Myocyte (in vitro differentiated cells): ENCODE results near the gene DNASE1L3. TPM values are rescaled to one million over a fixed set of nuclear protein-coding genes. Genes with fewer than 3 reads are reported as not detected.

ENCODE experiments used
- total RNA-seq: library from RNA; depleted of rRNA; stranded (reverse); fragments of >200 nt; gene quantifications from 2 replicates; pipeline ENCODE4 v1.2.3, GENCODE V29; 2014

DNASE1L3 gene
- total RNA-seq, 1 donor from 2014 or later = not detected

Other genes starting within 250 kb of the DNASE1L3 start
- 4.4 and 7.8 TPM in 2 replicates for gene FLNB, start 202.6 kb downstream of the DNASE1L3 start, total RNA-seq
- gene ABHD6, start 26.8 kb upstream of the DNASE1L3 start, total RNA-seq = 5.8 and 6.1 TPM in 2 replicates
- 13.3 and 16.0 TPM in 2 replicates for gene RPP14, start 95.3 kb upstream of the DNASE1L3 start, total RNA-seq
- gene HTD2, start 95.5 kb upstream of the DNASE1L3 start, total RNA-seq = 14.5 and 18.5 TPM in 2 replicates
- 21.9 and 23.2 TPM in 2 replicates for gene PXK, start 121.9 kb upstream of the DNASE1L3 start, total RNA-seq
- gene PDHB, start 222.9 kb upstream of the DNASE1L3 start, total RNA-seq = 196 and 319 TPM in 2 replicates